Measurements from ENCODE around the gene TANC1. TPM values are rescaled to one million over a fixed set of nuclear protein-coding genes. Genes with fewer than 3 reads are reported as not detected.

Gene TANC1
- total RNA-seq, 2 donors from 2014 or later: 2.9 to 9.5 TPM

DNA sequence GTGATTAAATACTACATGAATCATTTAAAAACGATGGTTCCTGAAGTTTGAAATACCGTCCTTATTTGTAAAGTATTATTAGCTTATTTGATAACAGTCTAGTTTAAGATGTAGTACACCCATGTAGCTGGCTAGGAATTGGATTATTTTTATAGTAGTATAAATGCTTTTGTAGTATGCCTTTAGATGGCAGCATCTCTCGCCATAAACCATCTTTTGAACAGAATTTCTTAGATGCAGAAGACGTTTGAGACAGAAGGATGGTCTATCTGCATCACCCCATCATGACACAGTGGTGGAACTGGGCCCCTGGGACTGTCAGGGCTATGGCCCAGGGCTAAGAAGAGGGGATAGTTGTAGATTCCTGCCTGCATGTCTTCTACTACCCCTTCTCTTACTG lies 165.4 kb downstream of the TANC1 start:
- Histone ChIP-seq H3K4me1 (ENCODE audit: control insufficient read depth, insufficient read depth, low read length) (no peaks in the 10 kb centered on the region), H3K27me3 (ENCODE audit: control insufficient read depth, insufficient read depth, low read length, poor library complexity, severe bottlenecking) (no peaks in the 10 kb centered on the region), H3K9me3 (ENCODE audit: control insufficient read depth, low read length) (no peaks in the 10 kb centered on the region), H3K36me3 (ENCODE audit: control insufficient read depth, insufficient read depth, low read length) (peaks cover 12% of the 10 kb centered on the region), H3K9ac (ENCODE audit: extremely low read depth, low read length, poor library complexity, severe bottlenecking) (no peak overlapping the region), H3K4me3 (ENCODE audit: low read length) (no peak overlapping the region), H3K27ac (ENCODE audit: low read depth, low read length) (no peak overlapping the region)
- Mint-ChIP-seq H3K36me3 (ENCODE audit: low read depth) (no peaks in the 10 kb centered on the region), H3K9me3 (no peaks in the 10 kb centered on the region), H3K27me3 (ENCODE audit: insufficient read depth) (no peaks in the 10 kb centered on the region), H3K4me1 (peaks cover 4% of the 10 kb centered on the region), H3K4me3 (no peak overlapping the region), H3K27ac (no peak overlapping the region)
- WGBS, 2 experiments (ENCODE audit: insufficient coverage in 1 of 2, insufficient read length in 1 of 2): 91 to 97% methylated on average over 3 to 4 of the region's 4 CpGs
- TF ChIP-seq, protein P1, sequence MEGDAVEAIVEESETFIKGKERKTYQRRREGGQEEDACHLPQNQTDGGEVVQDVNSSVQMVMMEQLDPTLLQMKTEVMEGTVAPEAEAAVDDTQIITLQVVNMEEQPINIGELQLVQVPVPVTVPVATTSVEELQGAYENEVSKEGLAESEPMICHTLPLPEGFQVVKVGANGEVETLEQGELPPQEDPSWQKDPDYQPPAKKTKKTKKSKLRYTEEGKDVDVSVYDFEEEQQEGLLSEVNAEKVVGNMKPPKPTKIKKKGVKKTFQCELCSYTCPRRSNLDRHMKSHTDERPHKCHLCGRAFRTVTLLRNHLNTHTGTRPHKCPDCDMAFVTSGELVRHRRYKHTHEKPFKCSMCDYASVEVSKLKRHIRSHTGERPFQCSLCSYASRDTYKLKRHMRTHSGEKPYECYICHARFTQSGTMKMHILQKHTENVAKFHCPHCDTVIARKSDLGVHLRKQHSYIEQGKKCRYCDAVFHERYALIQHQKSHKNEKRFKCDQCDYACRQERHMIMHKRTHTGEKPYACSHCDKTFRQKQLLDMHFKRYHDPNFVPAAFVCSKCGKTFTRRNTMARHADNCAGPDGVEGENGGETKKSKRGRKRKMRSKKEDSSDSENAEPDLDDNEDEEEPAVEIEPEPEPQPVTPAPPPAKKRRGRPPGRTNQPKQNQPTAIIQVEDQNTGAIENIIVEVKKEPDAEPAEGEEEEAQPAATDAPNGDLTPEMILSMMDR (conservative IDR thresholded peaks at IDR 0.05): no peak
- DNase-seq: no peak

DNA sequence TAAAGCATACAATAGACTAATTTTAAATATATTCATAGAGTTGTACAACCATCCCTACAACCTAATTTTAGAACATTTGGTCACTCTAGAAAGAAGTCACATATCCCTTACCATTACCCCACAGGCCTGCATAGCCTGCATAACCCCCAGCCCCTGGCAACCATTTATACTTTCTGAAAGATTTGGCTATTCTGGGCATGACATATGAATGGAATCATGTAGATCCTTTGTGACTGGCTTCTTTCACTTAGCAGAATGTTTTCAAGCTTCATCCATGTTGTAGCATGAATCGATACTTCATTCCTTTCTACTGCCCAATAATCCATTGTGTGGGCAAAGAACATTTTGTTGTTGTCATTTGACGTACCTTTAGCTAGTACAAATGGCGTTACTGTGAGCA lies 166.5 kb downstream of the TANC1 start:
- peaks cover 12% of the 10 kb centered on the region for H3K36me3 ChIP-seq (ENCODE audit: control insufficient read depth, insufficient read depth, low read length)
- no peak overlapping the region for H3K4me3 ChIP-seq (ENCODE audit: low read length)
- 96 to 100% methylated on average over 3 of the region's 3 CpGs for WGBS, 2 experiments (ENCODE audit: insufficient coverage in 1 of 2, insufficient read length in 1 of 2)
- no peaks in the 10 kb centered on the region for H3K27me3 ChIP-seq (ENCODE audit: control insufficient read depth, insufficient read depth, low read length, poor library complexity, severe bottlenecking)
- Mint-ChIP-seq H3K9me3 (no peaks in the 10 kb centered on the region), H3K27ac (no peak overlapping the region), H3K36me3 (ENCODE audit: low read depth) (no peaks in the 10 kb centered on the region), H3K4me3 (no peak overlapping the region), H3K4me1 (peaks cover 5% of the 10 kb centered on the region), H3K27me3 (ENCODE audit: insufficient read depth) (no peaks in the 10 kb centered on the region)
- H3K9me3 ChIP-seq (ENCODE audit: control insufficient read depth, low read length): no peaks in the 10 kb centered on the region
- H3K27ac ChIP-seq (ENCODE audit: low read depth, low read length): peak overlapping the region; percentile 86
- H3K9ac ChIP-seq (ENCODE audit: extremely low read depth, low read length, poor library complexity, severe bottlenecking): no peak overlapping the region
- no peaks in the 10 kb centered on the region for H3K4me1 ChIP-seq (ENCODE audit: control insufficient read depth, insufficient read depth, low read length)
- DNase-seq: no peak
- TF ChIP-seq, protein P1 (conservative IDR thresholded peaks at IDR 0.05): no peak

DNA sequence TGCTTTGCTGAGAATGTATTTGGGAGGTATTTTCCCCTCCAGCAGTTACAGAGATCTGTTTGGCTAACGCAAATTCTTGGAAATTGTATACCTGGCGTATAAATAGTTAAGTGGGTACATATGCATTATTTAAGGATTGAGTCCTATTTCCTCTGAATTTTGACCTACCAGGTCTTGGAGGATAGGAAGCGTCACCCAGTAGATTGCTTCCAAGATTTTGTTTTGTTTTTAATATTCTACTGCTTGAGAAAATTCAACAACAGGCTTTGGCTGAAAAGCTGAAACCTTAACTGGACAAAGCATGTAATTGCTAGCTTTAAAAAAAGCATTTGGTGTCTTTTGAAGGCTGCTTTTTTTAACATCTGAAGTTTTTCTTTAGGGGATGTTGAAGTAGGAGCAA lies 168.0 kb downstream of the TANC1 start:
- H3K9ac ChIP-seq (ENCODE audit: extremely low read depth, low read length, poor library complexity, severe bottlenecking): no peak overlapping the region
- H3K4me1 ChIP-seq (ENCODE audit: control insufficient read depth, insufficient read depth, low read length): no peaks in the 10 kb centered on the region
- peaks cover 5% of the 10 kb centered on the region for H3K4me1 Mint-ChIP-seq
- TF ChIP-seq, protein P1 (conservative IDR thresholded peaks at IDR 0.05): no peak
- DNase-seq: no peak
- H3K4me3 Mint-ChIP-seq: no peak overlapping the region
- H3K27me3 Mint-ChIP-seq (ENCODE audit: insufficient read depth): no peaks in the 10 kb centered on the region
- peak overlapping the region; percentile 86 for H3K27ac ChIP-seq (ENCODE audit: low read depth, low read length)
- no peaks in the 10 kb centered on the region for H3K9me3 Mint-ChIP-seq
- H3K36me3 ChIP-seq (ENCODE audit: control insufficient read depth, insufficient read depth, low read length): peaks cover 12% of the 10 kb centered on the region
- WGBS, 2 experiments (ENCODE audit: insufficient coverage in 1 of 2, insufficient read length in 1 of 2): 98 to 100% methylated on average over 3 of the region's 3 CpGs
- no peak overlapping the region for H3K4me3 ChIP-seq (ENCODE audit: low read length)
- no peaks in the 10 kb centered on the region for H3K9me3 ChIP-seq (ENCODE audit: control insufficient read depth, low read length)
- no peaks in the 10 kb centered on the region for H3K27me3 ChIP-seq (ENCODE audit: control insufficient read depth, insufficient read depth, low read length, poor library complexity, severe bottlenecking)
- no peak overlapping the region for H3K27ac Mint-ChIP-seq
- H3K36me3 Mint-ChIP-seq (ENCODE audit: low read depth): no peaks in the 10 kb centered on the region
